Neural progenitor cell (in vitro differentiated cells): ENCODE data around the gene KLHL18. TPM values are rescaled to one million over a fixed set of nuclear protein-coding genes. Genes with fewer than 3 reads are reported as not detected.

Experiments
- DNase-seq: peaks from one replicate; pipeline ENCODE4 v3.0.0-alpha.2; 2016; ENCODE audit warnings: low spot score
- H2AFZ ChIP-seq: fragments of 200-600 bp; sonication (generic); replicated peaks from 2 replicates; pipeline ENCODE4 v1.6.1; 2016; ENCODE audit warnings: antibody characterized with exemption
- H3F3A ChIP-seq: fragments of 200-600 bp; sonication (generic); 2 replicates; pipeline ENCODE4 v1.6.1; 2016; ENCODE audit warnings: antibody characterized with exemption, low read depth
- H3K27ac ChIP-seq: fragments of 200-600 bp; sonication (generic); 2 replicates; pipeline ENCODE4 v1.5.1; 2016; ENCODE audit warnings: mild to moderate bottlenecking
- H3K27me3 ChIP-seq: fragments of 200-600 bp; sonication (generic); 2 replicates; pipeline ENCODE4 v1.6.1; 2016; ENCODE audit warnings: mild to moderate bottlenecking, moderate library complexity
- H3K36me3 ChIP-seq: fragments of 200-600 bp; sonication (generic); 2 replicates; pipeline ENCODE4 v1.5.1; 2016
- H3K4me1 ChIP-seq: fragments of 200-600 bp; sonication (generic); 2 replicates; pipeline ENCODE4 v1.6.1; 2016; ENCODE audit warnings: mixed run types
- H3K4me2 ChIP-seq: fragments of 200-600 bp; sonication (generic); 2 replicates; pipeline ENCODE4 v1.6.1; 2016
- H3K4me3 ChIP-seq: fragments of 200-600 bp; sonication (generic); 2 replicates; pipeline ENCODE4 v1.5.1; 2016
- H3K79me2 ChIP-seq: fragments of 200-600 bp; sonication (generic); 2 replicates; pipeline ENCODE4 v1.6.1; 2016; ENCODE audit warnings: low read depth
- H3K9ac ChIP-seq: fragments of 200-600 bp; sonication (generic); 2 replicates; pipeline ENCODE4 v1.6.1; 2016
- H3K9me3 ChIP-seq: fragments of 200-600 bp; sonication (generic); 2 replicates; pipeline ENCODE4 v1.5.1; 2016; ENCODE audit warnings: low read depth
- H4K20me1 ChIP-seq: fragments of 200-600 bp; sonication (generic); 2 replicates; pipeline ENCODE4 v1.6.1; 2016; ENCODE audit warnings: low read depth
- H3K27ac Mint-ChIP-seq: 3 replicates; pipeline ENCODE4 v1.8.0; 2021; ENCODE audit warnings: mixed read lengths
- H3K27me3 Mint-ChIP-seq: 2 replicates; pipeline ENCODE4 v1.8.0; 2022; ENCODE audit warnings: low read depth, mild to moderate bottlenecking, inconsistent platforms, moderate library complexity, mixed read lengths; ENCODE audit not compliant: insufficient read depth
- H3K36me3 Mint-ChIP-seq: 3 replicates; pipeline ENCODE4 v1.8.0; 2021; ENCODE audit warnings: mixed read lengths
- H3K4me1 Mint-ChIP-seq: 3 replicates; pipeline ENCODE4 v1.8.0; 2021; ENCODE audit warnings: mixed read lengths
- H3K4me3 Mint-ChIP-seq: 3 replicates; pipeline ENCODE4 v1.8.0; 2021; ENCODE audit warnings: mild to moderate bottlenecking, moderate library complexity, mixed read lengths
- H3K9me3 Mint-ChIP-seq: 3 replicates; pipeline ENCODE4 v1.8.0; 2020; ENCODE audit warnings: mixed read lengths
- EZH2 ChIP-seq: fragments of 200-600 bp; sonication (generic); IDR thresholded peaks from 2 replicates; pipeline ENCODE4 v1.6.1; 2017; ENCODE audit warnings: antibody characterized with exemption, mild to moderate bottlenecking, moderate library complexity
- EZH2phosphoT487 ChIP-seq: fragments of 200-600 bp; sonication (generic); IDR thresholded peaks from 2 replicates; pipeline ENCODE4 v1.6.1; 2017; ENCODE audit warnings: antibody characterized with exemption
- total RNA-seq: library from RNA; depleted of rRNA; stranded (reverse); fragments of >200 nt; gene quantifications from 2 replicates; pipeline ENCODE4 v1.2.3, GENCODE V29; 2015; ENCODE audit warnings: low replicate concordance
- TF ChIP-seq, protein P1 (sequence below): fragments of 200-600 bp; sonication (generic); IDR thresholded peaks from 2 replicates; pipeline ENCODE4 v1.5.1; 2017; ENCODE audit warnings: antibody characterized with exemption, mild to moderate bottlenecking

KLHL18 gene
- total RNA-seq, 1 donor from 2014 or later: 7.3 TPM

DNA sequence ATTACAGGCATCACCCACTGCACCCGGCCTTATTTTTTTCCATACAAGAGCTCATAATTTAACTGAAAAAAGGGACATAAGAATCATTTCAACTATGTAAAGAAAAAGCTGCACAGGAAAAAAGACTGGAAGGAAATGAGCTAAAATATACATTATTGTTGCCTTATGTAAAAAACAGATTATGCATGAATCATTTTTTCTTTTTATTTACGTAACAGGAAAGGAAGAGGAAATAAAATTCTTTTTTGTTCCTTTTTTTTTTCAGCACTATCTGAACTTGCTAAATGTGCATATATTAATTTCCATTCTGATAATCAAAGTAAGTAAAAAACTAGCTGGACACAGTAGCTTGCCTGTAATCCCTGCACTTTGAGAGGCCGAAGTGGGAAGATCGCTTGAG lies 12.2 kb upstream of the KLHL18 start:
- H4K20me1 ChIP-seq: no peaks in the 10 kb centered on the region
- no peak overlapping the region for H3K9ac ChIP-seq
- H3K27ac ChIP-seq: no peak overlapping the region
- no peak overlapping the region for H3K4me3 Mint-ChIP-seq
- no peaks in the 10 kb centered on the region for H3K27me3 ChIP-seq
- no peaks in the 10 kb centered on the region for H3K36me3 ChIP-seq
- H3K79me2 ChIP-seq: no peaks in the 10 kb centered on the region
- H3F3A ChIP-seq: no peaks in the 10 kb centered on the region
- H3K36me3 Mint-ChIP-seq: peaks cover 3% of the 10 kb centered on the region
- no peak for TF ChIP-seq EZH2phosphoT487
- TF ChIP-seq EZH2: no peak
- H2AFZ ChIP-seq: no peak overlapping the region
- no peak overlapping the region for H3K4me3 ChIP-seq
- no peaks in the 10 kb centered on the region for H3K4me1 ChIP-seq
- no peak overlapping the region for H3K4me2 ChIP-seq
- H3K27ac Mint-ChIP-seq: no peak overlapping the region
- H3K9me3 ChIP-seq: no peaks in the 10 kb centered on the region
- no peaks in the 10 kb centered on the region for H3K9me3 Mint-ChIP-seq
- H3K27me3 Mint-ChIP-seq: peaks cover 3% of the 10 kb centered on the region
- peaks cover 9% of the 10 kb centered on the region for H3K4me1 Mint-ChIP-seq
- DNase-seq: no peak

DNA sequence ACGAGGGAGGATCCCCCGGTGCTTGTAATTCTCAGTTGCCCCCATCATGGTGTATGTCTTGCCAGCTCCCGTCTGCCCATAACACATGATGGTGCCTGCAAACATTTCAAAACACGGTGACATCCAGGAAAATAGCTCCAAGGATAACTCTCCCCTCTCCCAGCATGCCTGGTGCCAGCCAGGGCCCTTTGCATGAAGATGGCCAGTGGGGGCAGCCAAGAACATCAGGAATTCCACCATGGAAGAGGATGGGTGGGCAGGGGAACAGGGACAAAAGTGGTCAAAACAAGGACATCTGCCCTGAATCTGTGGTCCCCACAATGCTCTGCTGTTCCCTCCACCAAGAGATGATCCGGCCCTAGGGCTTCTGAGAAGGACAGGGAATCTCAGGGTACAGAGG lies 9.2 kb upstream of the KLHL18 start:
- TF ChIP-seq, protein P1, sequence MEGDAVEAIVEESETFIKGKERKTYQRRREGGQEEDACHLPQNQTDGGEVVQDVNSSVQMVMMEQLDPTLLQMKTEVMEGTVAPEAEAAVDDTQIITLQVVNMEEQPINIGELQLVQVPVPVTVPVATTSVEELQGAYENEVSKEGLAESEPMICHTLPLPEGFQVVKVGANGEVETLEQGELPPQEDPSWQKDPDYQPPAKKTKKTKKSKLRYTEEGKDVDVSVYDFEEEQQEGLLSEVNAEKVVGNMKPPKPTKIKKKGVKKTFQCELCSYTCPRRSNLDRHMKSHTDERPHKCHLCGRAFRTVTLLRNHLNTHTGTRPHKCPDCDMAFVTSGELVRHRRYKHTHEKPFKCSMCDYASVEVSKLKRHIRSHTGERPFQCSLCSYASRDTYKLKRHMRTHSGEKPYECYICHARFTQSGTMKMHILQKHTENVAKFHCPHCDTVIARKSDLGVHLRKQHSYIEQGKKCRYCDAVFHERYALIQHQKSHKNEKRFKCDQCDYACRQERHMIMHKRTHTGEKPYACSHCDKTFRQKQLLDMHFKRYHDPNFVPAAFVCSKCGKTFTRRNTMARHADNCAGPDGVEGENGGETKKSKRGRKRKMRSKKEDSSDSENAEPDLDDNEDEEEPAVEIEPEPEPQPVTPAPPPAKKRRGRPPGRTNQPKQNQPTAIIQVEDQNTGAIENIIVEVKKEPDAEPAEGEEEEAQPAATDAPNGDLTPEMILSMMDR: peak; percentile 13
- no peak for TF ChIP-seq EZH2phosphoT487
- Histone ChIP-seq H3K4me1 (no peaks in the 10 kb centered on the region), H3K4me3 (no peak overlapping the region), H3K27me3 (no peaks in the 10 kb centered on the region), H4K20me1 (no peaks in the 10 kb centered on the region), H3F3A (no peaks in the 10 kb centered on the region), H2AFZ (no peak overlapping the region), H3K79me2 (no peaks in the 10 kb centered on the region), H3K36me3 (no peaks in the 10 kb centered on the region), H3K27ac (no peak overlapping the region), H3K9ac (no peak overlapping the region), H3K4me2 (no peak overlapping the region), H3K9me3 (no peaks in the 10 kb centered on the region)
- Mint-ChIP-seq H3K4me1 (no peaks in the 10 kb centered on the region), H3K4me3 (no peak overlapping the region), H3K27me3 (peaks cover 2% of the 10 kb centered on the region), H3K27ac (no peak overlapping the region), H3K36me3 (peaks cover 3% of the 10 kb centered on the region), H3K9me3 (no peaks in the 10 kb centered on the region)
- DNase-seq: no peak

DNA sequence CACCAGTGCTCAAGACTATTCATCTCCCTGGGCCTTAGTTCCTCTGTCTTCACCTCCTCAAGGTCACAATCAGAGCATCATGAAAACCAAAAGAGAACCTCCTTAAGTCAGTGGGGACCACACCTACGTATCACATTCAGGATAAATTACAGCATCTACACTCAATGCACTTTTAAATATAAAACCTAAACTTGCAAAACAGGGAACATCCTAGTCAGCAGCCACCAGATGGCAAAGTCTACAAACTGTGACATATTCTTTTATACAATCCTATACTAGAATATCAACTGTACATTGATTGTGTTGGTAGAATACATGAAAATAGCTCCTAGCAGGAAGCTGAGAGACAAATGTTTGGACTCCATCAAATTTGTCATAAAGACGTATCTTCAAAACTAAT lies 8.1 kb upstream of the KLHL18 start:
- H3K4me1 Mint-ChIP-seq: no peaks in the 10 kb centered on the region
- Histone ChIP-seq H4K20me1 (no peaks in the 10 kb centered on the region), H3K4me3 (no peak overlapping the region), H3K9ac (no peak overlapping the region), H2AFZ (no peak overlapping the region), H3K4me2 (no peak overlapping the region), H3K9me3 (no peaks in the 10 kb centered on the region), H3K27ac (no peak overlapping the region), H3K79me2 (no peaks in the 10 kb centered on the region), H3K36me3 (no peaks in the 10 kb centered on the region), H3F3A (no peaks in the 10 kb centered on the region), H3K4me1 (no peaks in the 10 kb centered on the region), H3K27me3 (no peaks in the 10 kb centered on the region)
- no peaks in the 10 kb centered on the region for H3K9me3 Mint-ChIP-seq
- no peak overlapping the region for H3K27ac Mint-ChIP-seq
- TF ChIP-seq, protein P1: no peak
- no peak for TF ChIP-seq EZH2phosphoT487
- no peak for TF ChIP-seq EZH2
- H3K4me3 Mint-ChIP-seq: no peak overlapping the region
- no peak for DNase-seq
- peaks cover 3% of the 10 kb centered on the region for H3K36me3 Mint-ChIP-seq
- peaks cover 2% of the 10 kb centered on the region for H3K27me3 Mint-ChIP-seq

DNA sequence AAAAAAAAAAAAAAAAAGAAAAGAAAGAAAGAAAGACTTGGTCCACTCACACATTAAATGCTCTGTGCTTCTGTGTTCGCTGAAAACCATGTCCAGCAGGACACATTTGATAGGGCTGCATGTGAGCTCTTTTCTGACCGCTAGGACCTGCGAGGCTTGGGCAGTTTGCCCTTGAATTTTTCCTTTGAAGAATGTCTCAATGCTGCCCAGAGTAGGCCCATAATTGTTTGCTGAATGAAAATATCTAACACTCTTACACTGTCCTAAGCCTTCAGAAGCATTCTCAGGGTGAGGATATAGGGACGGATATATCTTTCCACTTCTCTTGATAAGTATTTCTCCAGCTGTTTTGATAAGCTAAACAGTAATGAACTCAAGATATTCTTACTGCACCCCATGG lies 6.2 kb upstream of the KLHL18 start:
- peaks cover 2% of the 10 kb centered on the region for H3K27me3 Mint-ChIP-seq
- Histone ChIP-seq H3K79me2 (no peaks in the 10 kb centered on the region), H3K36me3 (no peaks in the 10 kb centered on the region), H3K9me3 (no peaks in the 10 kb centered on the region), H3K4me1 (no peaks in the 10 kb centered on the region), H4K20me1 (no peaks in the 10 kb centered on the region), H3K4me3 (no peak overlapping the region), H2AFZ (no peak overlapping the region), H3K27ac (no peak overlapping the region), H3F3A (peaks cover 5% of the 10 kb centered on the region), H3K27me3 (no peaks in the 10 kb centered on the region), H3K9ac (no peak overlapping the region), H3K4me2 (no peak overlapping the region)
- no peak for DNase-seq
- no peak for TF ChIP-seq EZH2phosphoT487
- TF ChIP-seq, protein P1: no peak
- no peak for TF ChIP-seq EZH2
- no peaks in the 10 kb centered on the region for H3K9me3 Mint-ChIP-seq
- H3K27ac Mint-ChIP-seq: no peak overlapping the region
- peaks cover 3% of the 10 kb centered on the region for H3K36me3 Mint-ChIP-seq
- no peak overlapping the region for H3K4me3 Mint-ChIP-seq
- peaks cover 5% of the 10 kb centered on the region for H3K4me1 Mint-ChIP-seq
